ENCODE results near the gene RILPL2.
"Not testable (repeated sequence)": the region's sequence is repeated elsewhere in the genome, so short reads cannot be mapped to it uniquely, and the experiment has no call there.

The RILPL2 gene, protein sequence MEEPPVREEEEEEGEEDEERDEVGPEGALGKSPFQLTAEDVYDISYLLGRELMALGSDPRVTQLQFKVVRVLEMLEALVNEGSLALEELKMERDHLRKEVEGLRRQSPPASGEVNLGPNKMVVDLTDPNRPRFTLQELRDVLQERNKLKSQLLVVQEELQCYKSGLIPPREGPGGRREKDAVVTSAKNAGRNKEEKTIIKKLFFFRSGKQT

DNA sequence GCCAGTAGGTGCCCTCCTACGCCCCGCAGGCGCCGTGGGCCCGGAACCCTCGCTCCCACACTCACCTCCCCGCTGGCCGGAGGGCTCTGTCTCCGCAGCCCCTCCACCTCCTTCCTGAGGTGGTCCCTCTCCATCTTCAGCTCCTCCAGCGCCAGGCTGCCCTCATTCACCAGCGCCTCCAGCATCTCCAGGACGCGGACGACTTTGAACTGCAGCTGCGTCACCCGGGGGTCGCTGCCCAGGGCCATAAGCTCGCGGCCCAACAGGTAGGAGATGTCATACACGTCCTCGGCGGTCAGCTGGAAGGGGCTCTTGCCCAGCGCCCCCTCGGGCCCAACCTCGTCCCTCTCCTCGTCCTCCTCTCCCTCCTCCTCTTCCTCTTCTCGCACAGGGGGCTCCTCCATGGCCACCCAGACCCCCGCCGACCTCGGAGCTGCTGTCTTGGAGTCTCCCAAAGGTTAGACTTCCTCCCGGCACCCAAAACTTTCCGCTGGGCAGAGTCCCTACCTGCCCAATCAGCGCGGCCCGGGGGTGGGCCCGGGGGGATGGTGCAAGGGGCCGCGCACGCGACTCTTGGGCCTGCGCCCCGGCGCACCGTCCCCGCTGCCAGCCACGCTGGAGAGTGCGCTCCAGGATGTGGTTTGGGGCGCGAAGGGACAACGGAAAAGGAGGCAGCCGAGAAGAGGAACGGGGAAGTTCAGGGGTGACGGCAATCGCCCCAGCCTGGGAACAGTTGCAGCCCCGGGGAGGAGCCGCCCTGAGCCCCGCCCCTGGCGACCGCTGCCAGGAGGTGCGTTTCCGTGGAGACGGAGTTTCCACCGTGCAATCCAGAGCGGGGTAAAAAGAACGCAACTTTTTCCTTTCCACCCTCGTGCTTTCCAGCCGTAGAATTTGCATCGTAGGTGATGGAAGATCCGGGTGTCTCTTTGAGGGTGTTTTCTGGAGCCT, at the start of gene RILPL2:
TSS of gene RILPL2 (minus strand) at position 668 of the 948 bp plus-strand sequence. CDS start at position 404, 264 bp downstream.
- peak; percentile 69 for DNase-seq

DNA sequence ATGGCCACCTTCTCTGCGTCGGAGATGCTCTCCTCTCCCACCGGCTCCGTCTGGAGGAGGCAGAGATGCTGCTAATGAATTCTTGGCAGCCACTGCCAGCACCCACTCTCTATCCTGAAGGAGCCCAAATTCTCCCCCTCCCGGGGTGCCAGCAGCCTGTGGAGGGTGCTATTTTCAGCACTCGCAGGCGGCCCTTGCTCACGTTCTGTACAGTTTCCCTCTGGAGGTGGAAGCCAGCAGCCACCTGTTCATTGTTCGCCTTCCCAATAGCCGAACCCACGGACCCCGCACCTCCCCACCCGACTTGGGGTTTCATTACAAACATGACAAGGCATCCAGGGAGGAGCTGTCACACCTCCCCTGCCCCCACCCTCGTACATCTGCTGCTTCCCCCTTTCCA, 49.3 kb upstream of the RILPL2 start:
- DNase-seq = no peak

DNA sequence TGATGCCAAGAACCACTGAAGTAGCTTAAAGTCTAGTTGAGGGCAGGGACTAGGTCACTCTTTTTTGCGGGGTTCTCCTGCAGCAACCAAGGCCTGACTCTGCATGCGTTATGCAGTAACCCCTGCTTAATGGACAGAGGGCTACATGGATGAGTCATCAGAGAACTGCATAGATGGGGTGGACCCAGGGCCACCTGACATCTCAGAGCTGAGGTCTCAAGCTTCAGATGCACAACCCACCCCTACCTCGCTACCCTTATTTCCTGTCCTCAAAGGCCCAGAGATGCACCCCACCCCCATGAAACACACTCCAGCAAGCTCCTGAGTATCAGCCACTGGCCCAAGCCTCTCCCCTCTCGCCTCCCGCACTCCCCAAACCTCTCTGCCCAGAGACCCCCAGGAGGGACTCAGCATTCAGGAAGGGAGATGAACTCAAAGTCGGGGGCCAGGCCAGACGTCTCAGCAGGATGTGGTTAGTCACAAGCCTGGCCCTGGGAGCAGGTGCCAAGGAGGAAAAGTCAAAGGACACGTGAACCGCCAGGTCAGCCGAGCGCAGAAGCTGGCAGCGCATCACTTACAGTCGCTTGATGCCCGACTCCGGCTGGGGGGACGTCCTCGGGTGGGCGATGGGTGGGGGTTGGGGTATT, 47.2 kb upstream of the RILPL2 start:
- DNase-seq = no peak

DNA sequence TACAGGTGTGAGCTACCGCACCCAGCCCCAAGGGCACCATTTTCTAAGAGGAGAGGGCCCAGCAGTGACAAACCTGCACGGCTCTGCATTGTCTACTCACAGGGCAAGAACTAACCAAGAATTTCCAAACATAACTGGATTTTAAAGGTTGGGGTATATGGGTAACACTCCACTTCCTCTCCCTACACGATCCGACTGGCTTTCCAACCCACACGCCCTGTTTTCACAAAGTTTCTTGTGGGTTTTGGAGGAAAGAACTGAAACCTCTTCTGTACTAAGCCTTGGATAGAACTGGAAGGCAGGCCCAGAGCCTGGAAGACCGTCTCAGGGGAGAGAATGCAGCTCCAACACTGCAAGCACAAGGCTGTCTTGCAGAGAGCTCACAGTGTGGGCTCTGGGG, 46.4 kb upstream of the RILPL2 start:
- DNase-seq = no peak

DNA sequence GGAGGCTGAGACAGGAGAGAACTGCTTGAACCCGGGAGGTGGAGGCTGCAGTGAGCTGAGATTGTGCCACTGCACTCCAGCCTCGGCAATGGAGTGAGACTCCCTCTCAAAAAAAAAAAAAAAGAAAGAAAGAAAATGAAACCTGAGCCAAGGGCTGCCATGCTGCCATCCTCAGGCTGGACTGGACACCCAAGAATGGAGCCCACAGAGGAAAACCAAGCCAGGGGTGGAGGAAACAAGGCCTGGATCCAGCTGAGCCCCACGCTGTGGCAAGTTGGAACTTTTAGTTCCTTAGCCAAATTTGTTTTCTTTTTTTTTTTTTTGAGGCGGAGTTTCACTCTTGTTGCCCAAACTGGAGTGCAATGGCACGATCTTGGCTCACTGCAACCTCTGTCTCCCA, 44.8 kb upstream of the RILPL2 start:
- not testable (repeated sequence) for DNase-seq

DNA sequence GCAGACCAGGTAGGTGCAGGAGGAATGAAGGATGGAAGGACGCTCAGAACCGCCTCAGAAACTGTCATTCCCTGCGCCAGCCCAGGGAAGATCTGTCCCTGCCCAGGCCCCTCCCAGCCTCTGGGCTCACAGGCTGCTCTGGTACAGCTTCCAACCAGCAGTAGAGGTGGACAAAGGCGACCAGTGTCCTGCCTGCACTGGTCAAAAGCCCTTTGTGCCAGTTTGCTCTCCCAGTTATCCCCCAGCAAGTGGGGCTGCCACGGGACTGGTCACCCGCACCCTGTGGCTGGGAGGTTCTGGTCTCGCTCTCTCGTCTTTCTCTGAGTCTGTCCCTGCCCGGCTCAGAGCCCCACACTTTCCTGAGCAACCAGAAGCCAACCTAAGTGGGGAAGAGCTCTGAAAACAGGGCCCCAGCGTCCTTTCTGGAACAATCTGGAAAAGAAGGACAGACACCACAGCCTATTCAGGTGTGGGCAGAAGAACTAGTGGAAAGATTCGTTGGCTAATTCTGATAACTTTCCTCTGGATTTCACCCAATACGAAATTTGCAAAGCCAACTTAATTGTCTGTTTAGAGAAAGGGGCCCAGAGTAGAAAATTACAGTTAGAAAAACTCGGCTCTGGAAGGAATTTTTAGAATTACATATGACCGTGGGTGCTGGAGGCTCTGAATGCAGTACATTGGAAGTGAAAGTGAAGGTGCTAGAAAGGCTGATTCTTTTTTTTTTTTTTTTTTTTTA, 43.1 kb upstream of the RILPL2 start:
- DNase-seq = no peak

DNA sequence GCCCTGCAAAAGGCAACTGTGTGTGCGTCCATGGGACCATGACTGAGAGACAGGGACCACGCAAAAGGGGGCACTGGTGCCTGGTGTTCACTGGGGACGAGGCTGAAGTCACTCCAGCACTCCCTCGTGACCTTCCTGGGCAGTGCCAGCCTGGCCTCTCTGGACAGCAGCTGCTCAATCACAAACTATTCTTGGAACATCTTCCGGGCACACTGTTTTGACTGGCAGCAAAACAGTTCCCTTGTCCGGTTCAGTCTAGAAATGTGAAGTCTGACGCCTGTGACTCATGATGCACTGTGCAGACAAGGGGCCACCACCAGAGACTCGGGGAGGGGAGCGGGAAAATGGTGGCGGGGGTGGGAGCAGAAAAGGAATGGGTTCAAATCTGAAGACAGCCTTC, 42.3 kb upstream of the RILPL2 start:
- DNase-seq = no peak

DNA sequence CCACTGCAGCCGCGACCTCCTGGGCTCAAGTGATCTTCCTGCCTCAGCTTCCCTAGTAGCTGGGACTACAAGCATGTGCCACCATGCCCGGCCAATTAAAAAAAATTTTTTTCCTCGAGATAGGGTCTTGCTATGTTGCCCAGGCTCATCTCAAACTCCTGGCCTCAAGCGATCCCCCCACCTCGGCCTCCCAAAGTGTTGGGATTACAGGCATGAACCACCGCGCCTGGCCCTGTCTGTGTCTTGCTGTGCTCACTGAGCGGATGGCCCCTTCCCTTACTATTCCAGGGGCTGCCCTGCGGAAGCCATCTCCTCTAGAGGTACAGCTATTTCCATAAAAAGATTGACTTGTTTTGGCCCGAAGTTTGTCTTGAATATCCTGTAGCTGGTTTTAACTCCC, 41.6 kb upstream of the RILPL2 start:
- DNase-seq = no peak

DNA sequence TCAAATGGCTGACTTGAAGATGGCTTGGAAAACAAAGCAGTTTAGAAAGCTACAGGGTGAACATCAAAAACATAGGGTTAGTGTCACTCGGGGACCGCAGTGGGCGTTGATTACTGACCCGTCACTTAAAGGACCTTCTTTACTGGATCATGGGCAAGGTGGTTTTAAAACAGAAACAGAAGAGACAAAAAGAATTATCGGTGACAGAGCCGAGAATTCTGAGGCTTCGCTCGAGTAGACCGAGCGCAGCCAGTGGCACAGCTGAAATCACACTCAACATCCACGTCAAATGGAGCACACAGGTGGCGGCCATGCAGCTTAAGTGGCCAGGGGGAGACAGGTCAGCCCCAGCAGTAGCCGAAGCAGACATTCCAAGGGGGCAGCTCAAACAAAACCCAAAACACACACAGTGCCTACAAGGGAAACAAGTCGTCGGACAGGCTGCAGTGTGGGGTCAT, 38.8 kb upstream of the RILPL2 start:
- DNase-seq = no peak

DNA sequence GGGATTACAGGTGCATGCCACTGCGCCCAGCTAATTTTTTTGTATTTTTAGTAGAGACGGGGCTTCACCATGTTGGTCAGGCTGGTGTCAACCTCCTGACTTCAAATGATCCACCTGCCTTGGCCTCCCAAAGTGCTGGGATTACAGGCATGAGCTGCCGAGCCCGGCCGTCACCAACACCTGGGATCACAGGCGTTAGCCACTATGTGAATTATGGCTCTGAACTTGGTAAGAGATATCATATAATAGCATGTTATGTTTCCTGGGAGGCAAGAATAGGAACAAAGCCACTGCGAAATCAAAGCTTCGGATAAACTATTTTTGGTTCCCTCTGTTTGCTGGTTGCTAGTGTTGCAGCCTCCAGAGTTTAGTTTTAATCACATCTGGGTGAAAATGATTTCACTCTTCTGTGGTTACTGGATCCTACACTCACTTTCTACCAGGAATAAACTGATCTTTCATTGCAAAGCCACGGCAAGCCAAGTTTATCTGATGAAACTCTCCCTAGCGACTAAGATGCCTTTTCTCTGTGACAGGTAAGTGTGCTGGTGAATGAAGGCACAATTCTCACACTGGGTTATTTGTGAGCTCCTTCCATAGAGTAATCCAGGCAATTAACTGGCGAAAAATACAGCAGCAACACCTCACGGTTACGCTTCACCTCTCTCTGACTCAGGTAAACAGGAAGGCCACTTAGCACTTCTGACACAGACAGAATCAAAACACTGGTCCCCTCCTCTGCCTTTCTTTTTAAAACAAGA, 38.2 kb upstream of the RILPL2 start:
- DNase-seq = no peak

DNA sequence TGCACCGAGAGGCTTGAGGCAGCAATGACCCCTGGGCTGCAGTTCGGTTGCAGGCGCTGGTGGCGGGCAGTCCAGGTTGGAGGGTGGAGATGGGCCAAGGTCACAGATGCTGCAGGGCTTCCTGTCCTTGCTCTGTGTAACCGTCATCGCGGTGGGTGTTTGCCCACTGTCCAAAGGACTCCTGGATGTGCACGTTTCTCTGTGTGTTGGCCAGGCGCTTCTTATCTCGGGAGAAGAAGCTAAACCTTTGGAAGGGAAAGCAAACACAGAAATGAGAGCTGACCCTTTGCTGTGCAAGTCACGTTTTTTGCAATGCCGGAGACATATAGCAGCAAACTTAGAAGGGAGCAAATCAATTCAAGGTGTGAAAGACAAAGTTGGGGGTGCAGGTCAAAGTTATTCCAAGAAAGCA, 36.0 kb upstream of the RILPL2 start:
- DNase-seq = no peak

DNA sequence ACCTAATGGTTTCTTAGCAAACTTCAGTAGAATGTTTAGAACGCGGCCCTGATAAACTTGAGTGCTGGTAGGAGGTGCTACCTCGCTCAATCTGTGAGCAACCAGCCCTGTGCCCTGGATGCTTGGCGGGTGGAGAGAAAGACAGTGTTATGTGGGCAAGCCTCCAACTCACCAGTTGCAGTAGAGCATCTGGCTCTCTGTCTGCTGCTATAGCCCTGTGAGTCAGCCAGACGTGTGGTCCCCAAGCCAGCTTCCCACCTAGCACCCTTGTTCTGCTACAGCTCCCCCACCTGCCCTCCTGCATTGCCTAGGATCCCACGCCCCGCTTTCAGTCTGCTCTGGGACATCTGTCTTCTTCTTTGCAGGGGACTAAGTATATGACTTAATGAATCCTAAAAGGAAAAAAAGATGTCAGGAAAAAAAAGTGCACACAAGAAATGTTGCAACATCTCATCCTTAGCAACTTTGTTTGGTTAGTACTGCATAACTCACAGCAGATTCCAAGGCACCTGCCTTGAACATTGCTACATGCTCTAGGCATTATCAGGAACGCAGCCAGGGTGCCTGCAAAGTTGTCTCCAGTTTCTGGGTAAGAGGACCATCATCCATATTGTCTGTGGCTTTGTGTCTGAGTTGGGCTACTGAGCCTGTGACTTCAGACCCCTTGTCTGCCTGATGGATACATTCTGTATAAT, 35.0 kb upstream of the RILPL2 start:
- no peak for DNase-seq

DNA sequence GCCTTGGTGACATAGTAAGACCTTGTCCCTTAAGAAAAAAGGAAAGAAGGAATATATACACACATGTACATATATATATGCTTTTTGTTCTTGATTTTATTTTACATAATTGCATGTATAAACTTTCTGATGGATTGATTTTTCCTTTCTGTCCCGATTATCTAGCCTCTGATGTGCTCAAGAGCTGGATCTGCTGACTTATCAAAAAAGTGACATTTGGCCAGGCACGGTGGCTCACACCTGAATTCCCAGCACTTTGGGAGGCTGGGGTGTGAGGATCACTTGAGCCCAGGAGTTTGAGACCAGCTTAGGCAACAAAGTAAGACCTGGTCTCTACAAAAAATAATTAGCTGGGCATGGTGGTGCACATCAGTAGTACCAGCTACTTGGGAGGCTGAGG, 33.5 kb upstream of the RILPL2 start:
- DNase-seq = no peak

DNA sequence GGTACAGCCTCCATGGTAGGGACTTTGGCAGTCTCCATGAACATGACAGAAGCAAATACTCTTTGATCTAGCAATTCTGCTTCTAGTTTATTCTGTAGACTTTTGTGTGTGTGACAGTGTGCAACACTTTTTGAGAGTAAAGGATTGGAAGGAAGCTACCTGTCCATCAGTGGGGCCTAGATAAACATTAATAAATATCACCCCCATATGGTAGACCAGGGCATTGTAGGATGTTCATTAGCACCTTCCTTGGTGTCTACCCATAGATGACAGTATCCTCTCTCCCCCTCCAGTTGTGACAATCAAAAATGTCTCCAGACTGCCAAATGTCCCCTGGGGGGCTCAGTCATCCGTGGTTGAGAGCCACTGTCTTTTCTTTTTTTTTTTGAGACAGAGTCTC, 32.3 kb upstream of the RILPL2 start:
- no peak for DNase-seq

DNA sequence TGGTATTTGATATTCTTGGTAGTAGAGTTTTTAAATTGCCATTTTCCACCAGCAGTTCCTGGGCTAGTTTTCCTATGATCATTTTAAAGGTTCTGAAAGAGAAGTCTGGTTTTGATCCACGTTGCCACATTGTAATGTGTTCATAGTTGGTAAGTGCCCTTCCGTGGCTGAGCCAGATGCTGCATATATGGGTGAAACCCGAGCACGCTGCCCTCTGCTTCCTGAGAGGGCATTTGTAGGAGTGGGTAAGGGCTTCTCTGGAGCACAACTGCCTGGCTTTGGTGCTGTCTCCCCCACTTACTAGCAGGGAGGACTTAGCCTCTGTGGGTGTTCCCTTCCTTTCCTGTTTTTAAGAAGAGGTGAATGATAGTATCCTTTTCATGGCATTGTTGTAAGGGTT, 28.6 kb upstream of the RILPL2 start:
- DNase-seq = no peak

DNA sequence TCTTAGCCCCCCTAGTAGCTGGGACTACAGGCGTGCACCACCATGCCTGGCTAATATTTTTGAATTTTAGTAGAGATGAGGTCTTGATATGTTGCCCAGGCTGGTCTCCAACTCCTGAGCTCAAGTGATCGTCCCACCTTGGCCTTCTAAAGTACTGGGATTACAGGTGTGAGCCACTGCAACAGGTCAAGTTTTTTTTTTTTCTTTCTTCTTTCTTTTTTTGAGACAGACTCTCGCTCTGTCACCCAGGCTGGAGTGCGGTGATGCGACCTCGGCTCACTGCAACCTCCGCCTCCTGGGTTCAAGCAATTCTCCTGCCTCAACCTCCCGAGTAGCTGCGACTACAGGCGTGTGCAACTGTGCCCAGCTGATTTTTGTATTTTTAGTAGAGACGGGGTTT, 26.7 kb upstream of the RILPL2 start:
- not testable (repeated sequence) for DNase-seq

DNA sequence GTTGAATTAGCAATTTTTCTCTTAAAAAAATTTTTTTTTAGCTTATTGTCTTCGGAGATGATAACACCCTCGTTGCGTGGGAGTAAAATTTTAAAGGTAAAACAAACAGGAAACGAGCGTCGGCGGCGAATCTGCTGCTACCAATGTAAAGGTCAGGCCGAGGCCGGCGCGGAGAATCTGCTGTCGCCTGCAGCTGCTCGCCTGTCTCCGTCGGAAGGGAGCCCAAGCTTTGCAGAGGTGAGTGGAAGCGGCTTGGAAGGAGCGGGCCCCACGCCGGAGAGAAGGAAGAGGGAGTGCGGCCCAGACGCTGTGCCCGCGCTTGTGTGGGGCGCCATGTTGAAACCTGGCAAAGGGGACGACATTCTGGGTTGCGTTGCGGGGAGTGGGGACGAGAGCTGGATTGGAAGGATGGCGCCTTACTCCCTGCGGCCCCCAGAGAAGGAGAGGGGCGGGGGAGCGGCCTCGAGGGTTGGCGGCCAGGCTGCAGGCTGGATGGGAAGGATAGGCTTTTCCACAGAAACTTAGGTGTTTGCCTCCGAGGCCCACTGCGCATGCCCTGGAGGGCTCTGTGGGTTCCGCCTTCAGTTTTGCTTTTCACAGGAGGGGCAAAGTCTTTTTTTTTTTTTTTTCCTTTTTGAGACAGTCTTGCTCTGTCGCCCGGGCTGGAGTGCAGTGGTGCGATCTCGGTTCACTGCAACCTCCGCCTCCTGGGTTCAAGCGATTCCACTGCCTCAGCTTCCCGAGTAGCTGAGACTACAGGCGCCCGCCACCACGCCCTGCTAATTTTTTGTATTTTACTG, 21.7 kb upstream of the RILPL2 start, which contains the start of gene SNRNP35:
TSS of gene SNRNP35 (plus strand) at position 160 of the 800 bp plus-strand sequence. CDS start 7,402 bp downstream, outside the sequence.
- DNase-seq = no peak

DNA sequence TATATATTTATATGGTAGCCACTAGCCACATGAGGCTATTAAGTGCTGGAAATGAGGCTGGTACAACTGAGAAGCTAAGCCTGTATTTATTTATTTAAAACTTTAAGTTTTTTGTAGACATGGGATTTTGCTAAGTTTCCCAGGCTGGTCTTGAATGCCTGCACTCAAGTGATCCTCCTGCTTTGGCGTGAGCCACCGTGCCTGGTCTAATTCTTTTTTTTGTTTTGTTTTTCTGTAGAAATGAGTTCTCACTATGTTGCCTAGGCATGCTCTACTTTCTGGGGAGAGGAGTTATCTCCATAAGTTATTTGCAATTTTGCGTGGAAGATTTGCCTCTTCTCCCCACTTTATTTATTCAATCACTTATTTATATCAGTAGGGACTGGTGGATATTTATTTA, 16.7 kb upstream of the RILPL2 start:
- DNase-seq = no peak

DNA sequence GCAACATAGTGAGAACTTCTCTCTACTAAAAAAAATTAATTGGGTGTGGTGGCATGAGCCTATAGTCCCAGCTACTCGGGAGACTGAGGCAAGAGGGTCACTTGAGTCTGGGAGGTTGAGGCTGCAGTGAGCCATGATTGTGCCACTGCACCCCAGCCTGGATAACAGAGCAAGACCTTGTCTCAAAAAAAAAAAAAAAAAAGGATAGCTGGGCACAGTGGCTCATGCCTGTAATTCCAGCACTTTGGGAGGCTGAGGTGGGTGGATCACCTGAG, 15.7 kb upstream of the RILPL2 start:
- not testable (repeated sequence) for DNase-seq

DNA sequence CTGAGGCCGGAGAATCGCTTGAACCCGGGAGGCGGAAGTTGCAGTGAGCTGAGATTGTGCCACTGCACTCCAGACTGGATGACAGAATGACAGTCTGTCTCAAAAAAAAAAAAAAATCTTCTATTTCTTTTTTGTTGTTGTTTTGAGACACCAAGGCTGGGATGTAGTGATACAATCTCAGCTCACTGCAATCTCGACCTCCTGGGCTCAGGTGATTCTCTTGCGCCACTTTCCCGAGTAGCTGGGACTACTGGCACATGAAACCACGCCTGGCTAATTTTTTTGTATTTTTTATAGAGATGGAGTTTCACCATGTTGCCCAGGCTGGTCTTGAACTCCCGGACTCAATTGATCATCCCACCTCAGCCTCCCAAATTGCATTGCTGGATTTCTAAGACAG, 14.2 kb upstream of the RILPL2 start:
- no peak for DNase-seq

DNA sequence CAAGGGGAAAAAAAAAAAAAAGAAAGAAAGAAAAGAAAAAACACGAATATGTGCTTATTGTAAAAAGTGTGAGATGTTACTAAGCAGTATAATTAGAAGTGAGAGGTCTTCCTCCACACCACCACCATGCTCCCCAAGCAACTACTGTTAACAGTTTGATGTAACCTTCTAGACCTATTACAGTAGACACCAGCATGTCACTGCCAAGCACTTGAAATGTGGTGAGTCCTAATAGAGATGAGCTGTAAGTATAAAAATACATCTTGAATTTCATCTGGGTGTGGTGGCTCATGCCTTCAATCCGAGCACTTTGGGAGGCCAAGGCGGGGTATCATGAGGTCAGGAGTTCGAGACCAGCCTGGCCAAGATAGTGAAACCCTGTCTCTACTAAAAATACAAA, 13.4 kb upstream of the RILPL2 start:
- no peak for DNase-seq

Measured in 8988T (cell line).